GM21381 (cell line): ENCODE measurements around the gene GALNT4.
A peak's percentile ranks its signal among the peaks of the same experiment; 100 is the strongest.

Source experiments
- ATAC-seq: cut with Tn5 transposase; IDR thresholded peaks from one replicate; pipeline ENCODE4 v1.9.1; 2021; ENCODE audit warnings: mild to moderate bottlenecking, moderate library complexity; ENCODE audit not compliant: unreplicated experiment

GALNT4 gene

GRCh38 chr12:89524541-89525304 is at the start of gene GALNT4:
Gene GALNT4, minus strand, starts transcription at chr12:89524796. Its CDS starts 247 bp downstream, at chr12:89524549.
- peak; percentile 68 for ATAC-seq

- no peak for ATAC-seq
These were observed 48.6 kb upstream of the GALNT4 start for GRCh38 chr12:89573051-89573810.

- ATAC-seq: no peak
These were observed 47.0 kb upstream of the GALNT4 start for GRCh38 chr12:89571491-89572195.

GRCh38 chr12:89568484-89568883 is 43.9 kb upstream of the GALNT4 start:
- ATAC-seq: no peak

GRCh38 chr12:89567691-89568239 is 43.2 kb upstream of the GALNT4 start:
- ATAC-seq: no peak

GRCh38 chr12:89566615-89567014 is 42.0 kb upstream of the GALNT4 start:
- no peak for ATAC-seq

- no peak for ATAC-seq
These were observed 40.4 kb upstream of the GALNT4 start for GRCh38 chr12:89565002-89565401.

- ATAC-seq: no peak
These were observed 35.2 kb upstream of the GALNT4 start for GRCh38 chr12:89559753-89560152.

- no peak for ATAC-seq
These were observed 32.4 kb upstream of the GALNT4 start for GRCh38 chr12:89556976-89557375.

GRCh38 chr12:89552376-89552775 is 27.8 kb upstream of the GALNT4 start:
- no peak for ATAC-seq

GRCh38 chr12:89551747-89552146 is 27.2 kb upstream of the GALNT4 start:
- ATAC-seq: no peak

GRCh38 chr12:89547101-89547500 is 22.5 kb upstream of the GALNT4 start:
- ATAC-seq: no peak

GRCh38 chr12:89546151-89546550 is 21.6 kb upstream of the GALNT4 start:
- ATAC-seq: no peak

- no peak for ATAC-seq
These were observed 20.1 kb upstream of the GALNT4 start for GRCh38 chr12:89544681-89545184.

GRCh38 chr12:89544022-89544421 is 19.4 kb upstream of the GALNT4 start:
- ATAC-seq: no peak

- ATAC-seq: peak; percentile 71
These were observed 18.5 kb upstream of the GALNT4 start for GRCh38 chr12:89542912-89543592.

- no peak for ATAC-seq
These were observed 17.6 kb upstream of the GALNT4 start for GRCh38 chr12:89542236-89542635.

- no peak for ATAC-seq
These were observed 16.0 kb upstream of the GALNT4 start for GRCh38 chr12:89540586-89540985.

GRCh38 chr12:89539426-89540223 is 15.0 kb upstream of the GALNT4 start:
- ATAC-seq: no peak

GRCh38 chr12:89538897-89539296 is 14.3 kb upstream of the GALNT4 start:
- ATAC-seq: no peak
